Measurements from ENCODE around the gene TACC3.
A peak's percentile ranks its signal among the peaks of the same experiment; 100 is the strongest.

The TACC3 gene

DNA sequence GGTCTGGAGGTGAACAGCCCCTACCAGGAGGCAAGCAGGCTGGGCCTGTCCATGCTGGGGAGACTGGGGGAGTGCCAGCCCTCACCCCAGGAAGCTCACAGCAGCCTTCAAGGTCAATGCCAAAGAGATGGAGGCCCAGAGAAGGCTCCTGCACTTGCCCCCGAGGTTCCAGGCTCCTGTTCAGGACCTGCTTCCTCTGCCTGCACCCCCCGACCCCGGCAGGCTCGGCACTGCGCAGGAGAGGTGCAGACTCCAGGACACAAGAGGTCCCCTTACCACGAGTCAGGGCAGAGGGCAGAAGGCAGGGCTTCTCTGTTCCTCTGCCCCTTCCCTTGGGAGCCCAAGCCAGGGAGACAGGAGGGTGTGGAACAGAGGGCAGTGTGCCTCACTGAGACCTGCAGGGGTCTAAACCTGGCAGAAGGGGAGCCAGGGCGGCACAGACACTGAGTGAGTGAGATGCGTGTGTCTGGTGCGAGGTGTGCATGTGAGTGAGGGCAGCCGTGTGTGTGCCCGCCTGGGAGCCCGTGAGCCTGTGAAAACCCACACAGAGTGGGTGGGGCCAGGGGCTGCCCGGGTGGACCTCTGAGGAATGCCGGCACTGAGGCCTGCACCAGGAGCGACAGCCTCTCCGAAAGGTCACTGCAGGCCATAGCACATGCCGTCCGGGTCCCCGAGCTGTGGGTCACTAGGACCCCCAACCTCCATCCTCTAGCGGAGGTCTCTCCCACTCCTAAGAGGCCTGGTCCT is 41.1 kb downstream of the TACC3 start:
- DNase-seq = no peak

DNA sequence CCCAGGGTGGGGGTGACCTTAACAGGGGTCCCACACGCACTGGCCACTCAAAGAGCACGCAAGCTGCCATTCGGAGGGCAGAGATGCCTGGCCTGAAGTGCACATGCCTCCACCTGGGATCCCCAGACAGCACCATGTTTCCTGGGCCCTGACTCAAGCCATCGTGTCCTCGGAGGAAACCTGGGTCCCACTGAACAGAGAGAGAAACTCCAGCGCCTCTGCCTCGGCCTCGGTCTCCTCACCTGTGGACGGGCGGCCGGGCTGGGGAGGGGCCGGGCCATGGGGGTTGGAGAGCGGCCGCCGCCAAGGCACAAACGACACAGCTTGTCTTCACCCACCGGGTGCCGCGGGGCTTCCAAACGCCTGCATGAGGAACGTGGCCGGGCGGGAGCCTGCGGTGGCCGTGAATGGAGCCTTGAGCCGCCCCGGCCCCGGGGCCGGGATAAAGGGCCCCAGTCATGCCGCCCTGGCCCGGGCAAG is 41.8 kb downstream of the TACC3 start:
- DNase-seq = no peak

DNA sequence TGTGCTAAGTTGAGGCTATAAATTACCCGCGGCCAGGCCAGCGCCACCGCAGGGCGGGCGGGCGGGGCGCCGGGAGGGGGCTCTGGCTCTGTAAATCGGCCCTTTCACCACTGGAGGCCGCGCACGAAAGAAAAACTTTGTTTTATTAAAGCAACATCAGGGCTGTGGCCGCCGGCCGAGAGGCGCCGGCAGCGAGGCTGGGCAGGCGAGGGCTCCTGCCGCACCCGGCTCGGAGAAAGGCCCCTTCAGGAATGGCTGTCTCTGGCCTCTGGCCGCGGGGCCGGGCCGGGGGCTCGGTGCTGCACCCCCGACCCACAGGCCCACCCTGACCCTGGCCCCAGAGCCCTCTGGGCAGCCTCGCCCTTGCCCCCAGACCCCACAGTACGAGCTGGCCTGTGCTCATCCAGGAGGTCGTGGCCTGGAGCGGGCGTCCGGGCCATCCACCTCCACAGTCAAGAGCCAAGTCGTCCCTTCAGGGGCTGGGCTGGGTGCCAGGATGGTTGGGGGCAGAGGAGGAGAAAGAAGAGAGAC is 42.3 kb downstream of the TACC3 start:
- DNase-seq = no peak

DNA sequence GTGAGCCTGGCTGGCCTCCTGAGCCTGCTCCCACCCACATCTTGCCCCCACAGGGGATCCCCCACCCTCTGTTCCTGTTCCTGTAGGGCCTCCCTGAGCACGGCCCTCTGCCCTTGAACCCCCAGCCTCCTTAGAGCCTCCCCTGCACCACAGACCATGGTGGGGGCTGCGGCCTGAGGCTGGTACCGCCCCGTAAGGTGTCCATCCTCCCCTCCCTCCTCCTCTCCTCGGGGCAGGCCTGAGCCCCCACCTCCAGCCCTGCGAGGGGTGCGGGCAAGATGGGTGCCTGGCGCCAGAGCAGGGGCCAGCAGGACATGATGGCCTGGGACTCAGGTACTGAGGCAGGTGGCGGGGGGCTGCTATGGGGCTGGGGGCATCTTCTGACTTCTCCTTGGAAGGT is 43.3 kb downstream of the TACC3 start:
- DNase-seq = no peak

DNA sequence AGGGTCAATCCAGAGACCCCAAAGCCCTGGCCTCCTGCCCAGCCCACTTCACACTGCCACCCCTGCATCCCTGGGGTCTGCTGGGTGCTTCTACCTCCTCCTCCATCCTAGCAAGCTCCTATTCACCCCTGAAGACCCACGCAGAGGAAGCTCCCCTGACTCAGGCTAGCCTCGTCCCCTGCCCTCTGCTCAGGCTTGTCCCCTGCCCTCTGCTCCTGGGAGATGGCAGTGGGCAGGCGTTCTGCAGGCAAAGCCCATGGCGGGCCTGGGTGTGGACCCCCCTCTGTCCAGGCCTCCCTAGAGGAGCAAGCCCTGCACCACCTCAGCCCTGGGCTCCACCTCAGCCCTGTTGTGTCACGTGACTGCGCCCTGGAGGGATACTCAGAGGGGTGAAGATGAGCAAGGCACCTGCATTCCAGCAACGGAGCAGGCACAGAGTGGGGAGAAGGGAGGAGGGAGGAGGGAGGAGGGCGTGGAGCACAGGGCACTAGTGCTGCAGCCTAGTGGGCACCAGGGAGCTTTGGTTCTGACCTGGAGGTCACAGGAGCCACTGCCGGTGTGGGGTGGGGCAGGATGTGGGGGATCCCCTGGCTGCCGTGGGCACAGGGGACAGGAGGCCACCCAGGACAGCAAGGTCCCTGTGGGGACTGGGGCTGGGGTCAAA is 44.2 kb downstream of the TACC3 start:
- DNase-seq = no peak

DNA sequence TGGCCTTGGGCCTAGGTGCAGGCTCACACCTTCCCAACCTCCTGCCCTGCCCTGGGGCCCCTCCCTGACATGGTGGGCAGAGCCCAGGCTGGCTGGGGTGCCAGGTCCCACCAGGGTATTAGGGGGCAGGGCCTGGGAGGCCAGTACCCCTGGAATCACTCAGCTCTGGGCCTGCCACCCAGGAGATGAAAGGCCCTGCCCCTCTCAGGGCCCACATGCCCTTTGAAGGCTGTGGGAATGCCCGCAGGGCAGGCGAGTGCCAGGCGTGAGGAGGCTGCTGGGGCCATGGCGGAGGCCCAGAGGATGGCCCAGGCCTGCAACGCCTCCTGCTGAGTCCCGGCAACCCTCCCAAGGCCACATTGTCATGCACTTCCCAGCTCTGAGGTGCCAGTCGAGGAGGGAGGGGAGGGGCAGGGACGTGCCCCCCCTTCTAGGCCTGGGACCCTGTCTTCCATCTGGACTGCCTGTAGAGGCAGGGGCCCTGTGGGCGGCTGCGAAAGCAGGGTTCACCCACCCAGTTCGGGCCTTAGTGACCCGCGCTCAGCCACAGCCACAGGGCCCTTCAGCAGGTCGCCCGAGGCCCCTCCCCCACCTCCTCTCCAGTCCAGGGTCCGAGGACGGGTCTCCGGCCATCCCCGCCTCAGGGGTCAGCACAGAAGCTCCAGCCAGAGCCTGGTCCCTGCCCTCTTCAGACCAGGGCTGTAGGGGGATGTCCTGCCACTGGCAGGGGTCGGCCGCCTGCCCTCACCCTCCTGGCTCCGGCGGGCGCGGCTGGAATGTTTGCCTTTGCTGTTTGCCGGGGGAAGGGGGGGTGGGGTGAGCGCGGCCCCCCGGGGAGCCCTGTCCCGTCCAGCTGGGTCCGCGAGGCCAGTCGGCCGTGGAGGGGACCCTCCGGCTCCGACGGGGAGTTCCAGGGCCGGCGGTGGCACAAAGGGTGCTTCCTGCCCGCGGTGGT is 45.1 kb downstream of the TACC3 start:
- DNase-seq = no peak

DNA sequence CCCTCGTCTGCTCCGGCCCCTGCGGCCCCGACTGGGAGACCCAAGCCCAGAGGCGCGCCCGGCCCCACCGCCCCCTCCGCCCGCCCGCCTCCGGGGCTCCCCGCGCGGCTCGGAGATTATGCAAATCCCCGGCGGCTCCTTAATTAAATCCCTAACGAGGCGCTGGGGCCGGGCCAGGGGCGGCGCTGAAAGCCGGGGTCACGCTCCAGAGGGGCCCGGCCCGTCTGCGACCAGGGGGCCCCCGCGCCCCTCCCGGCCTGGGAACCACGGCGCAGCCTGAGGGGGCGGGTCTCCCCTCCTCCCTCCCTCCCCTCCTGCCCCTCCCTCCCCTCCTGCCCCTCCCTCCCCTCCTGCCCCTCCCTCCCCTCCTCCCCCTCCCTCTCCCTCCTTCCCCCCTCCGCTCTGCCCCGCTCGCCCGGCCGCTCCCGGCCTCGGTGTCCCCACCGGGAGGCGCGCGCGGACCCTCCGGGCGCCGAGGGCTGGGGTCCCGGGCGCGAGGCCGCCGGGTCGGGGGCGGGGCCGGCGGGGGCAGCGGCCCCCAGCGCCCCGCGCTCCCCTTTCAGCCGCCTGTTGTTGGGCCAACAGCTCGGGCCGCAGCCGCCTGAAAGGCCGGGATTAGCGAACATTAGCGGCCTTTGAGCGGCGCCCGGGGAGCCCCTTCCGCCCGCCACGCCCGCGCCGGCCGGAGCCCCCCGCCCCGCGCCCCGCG is 45.9 kb downstream of the TACC3 start:
- DNase-seq = no peak

DNA sequence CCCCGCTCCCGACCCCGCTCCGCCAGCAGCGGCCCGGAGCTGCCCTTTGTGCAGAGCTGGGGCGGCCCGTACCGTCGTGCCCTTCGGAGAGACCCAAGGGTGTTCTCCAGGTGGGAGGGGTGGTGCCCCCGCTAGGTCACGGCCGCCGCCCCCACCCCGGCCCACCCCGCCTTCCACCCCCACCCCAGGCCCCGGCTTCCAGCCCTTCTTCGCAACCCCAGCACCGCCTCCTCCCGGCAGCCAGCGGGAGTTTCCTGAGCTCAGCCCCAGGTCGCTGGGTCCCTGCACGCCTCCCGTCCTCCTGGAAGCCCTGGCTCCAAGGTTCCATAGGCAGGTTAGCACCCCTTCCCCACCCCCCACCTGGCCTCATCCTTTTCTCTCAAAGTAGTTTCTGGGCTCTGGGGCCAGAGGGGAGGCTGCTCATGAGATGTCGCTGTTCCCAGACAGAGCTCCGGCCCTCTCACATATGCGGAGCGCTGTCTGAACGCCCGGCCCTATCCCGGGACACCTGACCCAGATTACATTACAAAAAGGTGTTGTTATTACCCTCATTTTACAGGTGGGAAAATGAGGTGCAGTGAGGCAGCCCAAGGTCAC is 46.5 kb downstream of the TACC3 start:
- peak; percentile 10 for DNase-seq

DNA sequence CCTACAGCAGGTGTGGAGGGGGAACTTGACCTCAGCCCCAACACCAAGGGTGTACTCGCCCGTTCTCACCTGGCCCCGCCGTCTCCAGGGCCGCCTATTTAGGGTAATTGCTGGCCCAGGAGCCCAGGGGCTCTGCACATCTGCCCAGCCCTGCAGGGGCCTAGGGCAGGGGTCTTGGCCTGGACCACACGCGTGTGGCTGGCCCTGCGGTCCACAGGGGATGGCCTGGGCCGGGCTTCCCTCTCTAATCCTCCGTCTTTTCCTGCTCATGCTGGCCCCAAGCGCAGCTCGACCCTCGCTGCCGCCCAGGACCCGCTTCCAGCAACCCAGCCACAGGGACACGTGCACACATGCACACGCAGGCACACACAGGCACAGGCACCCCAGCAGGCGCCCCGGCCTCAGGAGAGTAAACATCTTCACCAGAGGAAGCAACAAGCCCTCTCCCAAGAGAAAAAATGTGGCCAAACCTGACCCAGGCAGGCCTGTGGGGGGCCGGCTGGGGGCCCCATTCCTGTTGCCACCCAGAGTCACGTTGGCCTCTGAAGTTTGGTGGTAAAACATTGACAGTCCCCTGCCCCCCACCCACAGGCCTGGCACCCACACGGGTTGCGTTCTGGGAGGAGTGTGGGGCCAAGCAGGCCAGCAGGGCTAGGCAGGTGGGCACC is 47.2 kb downstream of the TACC3 start:
- DNase-seq = no peak

DNA sequence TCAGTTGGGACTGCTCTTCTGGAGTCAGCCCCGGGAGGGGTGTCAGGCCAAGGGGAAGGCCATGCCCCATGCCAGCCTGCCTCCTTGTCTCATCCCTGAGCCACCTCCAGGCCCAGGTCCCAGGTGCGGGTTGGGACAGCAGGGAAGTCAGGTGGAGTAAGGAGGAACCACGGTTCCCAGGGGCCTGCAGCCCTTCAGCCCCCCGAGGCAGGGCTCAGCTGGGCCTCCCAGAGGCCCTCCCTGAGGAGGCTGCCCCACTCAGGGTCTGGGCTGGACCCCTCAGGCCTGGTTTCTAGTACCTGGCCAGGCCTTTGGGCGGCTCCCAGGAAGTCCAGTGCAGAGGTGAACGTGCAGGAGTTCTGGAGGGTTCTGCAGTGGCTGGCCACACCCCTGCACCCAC is 48.4 kb downstream of the TACC3 start:
- DNase-seq = no peak

DNA sequence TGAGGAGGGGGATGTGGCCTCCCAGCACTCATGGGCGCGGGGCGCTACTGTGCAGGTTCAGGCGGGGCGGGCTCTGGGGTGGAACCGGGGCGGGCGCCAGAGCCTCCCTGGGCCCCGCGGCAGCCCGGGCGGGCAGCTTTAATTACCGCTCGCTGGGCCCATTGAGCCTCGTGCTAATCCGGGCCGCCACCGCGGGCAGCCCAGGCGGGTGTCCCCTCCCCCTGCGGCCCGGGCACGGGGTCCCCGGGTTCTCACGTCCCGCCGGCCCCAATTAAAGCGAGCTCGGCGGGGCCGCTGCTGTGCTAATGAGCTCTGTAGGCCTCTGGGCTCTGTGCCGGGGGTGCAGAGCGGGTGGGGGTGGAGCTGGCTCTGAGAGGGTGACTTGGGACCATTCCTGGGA is 48.9 kb downstream of the TACC3 start:
- no peak for DNase-seq

DNA sequence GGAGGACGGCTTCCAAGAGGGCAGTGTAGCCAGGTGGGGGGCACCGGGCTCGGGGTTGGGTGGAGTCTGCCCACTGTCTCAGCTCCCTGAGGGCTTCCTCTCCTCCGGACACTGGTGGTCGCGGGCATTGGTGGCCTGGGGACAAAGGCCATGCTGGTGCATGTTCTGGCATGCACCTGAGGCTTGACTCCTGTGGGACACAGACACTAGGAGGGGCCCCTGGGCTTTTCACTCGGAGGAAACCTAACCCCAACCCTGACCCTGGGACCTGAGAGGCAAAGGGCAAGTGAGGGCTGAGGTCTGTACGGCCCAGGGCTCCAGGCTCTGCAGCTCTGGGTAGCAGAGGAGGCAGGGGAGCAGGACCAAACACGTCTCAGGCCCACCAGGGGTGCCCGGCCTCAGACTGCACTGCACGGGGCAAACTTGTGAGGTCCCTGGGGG is 49.5 kb downstream of the TACC3 start:
- DNase-seq = no peak

DNA sequence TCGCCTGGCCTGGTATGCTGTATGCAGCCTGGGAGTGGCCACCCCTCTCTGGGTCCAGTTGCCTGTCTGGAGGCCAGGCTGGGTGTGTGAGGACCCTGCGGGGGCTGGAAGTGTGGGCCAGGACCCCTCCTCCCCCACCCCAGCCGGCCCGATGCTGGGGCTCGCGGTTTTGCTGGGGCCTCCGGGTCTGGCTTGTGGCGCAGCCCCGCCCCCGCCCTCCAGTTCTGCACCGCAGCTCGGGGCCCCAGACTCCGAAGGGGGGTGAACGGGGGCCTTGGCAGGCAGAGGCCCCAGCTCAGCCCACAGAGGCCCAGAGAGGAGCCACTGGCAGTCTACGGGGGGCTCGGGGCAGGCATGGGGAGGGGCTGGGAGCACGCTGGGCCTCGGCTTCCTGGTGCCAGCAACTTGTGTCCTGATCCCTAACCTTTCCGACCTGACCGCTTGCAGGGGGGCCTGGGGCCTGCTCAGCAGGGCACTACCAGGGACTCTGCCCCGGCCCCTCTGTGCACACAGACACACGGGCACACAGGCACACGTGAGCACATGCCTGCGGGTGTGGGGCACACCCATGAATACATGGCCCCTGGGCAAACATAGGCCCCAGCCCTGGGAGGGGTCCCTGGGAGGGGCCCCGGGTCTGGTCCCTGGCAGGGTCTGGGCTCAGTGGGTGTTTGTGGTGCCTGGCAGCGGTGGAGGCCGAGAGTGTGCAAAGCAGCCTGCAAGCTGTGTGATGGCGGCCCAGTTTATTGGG is 50.4 kb downstream of the TACC3 start:
- no peak for DNase-seq

DNA sequence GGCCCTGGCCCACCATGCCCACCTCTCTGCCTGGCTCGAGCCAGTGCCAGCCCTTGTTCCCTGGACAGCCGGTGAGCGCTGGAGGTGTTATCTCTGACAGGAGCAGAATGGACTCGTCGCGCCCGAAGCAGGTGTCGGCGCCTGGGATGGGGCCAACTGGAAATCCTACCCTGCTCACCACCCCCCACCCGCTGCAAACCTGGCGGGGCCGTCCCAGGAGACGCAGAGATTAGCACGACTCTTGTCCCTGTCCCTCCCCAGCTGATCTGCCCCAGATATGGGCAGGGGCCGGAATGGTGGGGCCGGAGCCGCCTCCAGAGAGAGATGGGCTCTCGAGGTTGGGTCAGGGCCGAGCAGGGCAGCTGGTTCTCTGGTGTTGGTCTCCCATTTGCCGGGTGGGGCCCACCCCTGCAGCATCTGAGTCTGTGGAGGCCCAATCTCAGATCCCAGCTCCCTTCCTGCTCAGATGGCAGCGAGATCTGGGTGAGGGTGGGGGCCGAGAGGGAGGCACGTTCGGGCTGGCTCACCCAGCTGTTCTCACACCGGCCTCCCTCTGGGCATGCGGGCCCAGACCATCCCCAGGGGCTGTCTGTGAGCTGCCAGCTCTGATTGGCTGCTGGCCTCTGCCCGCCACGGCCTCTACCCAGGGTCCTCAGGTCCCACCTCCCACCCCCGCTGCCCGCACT is 51.7 kb downstream of the TACC3 start:
- peak; percentile 67 for DNase-seq

DNA sequence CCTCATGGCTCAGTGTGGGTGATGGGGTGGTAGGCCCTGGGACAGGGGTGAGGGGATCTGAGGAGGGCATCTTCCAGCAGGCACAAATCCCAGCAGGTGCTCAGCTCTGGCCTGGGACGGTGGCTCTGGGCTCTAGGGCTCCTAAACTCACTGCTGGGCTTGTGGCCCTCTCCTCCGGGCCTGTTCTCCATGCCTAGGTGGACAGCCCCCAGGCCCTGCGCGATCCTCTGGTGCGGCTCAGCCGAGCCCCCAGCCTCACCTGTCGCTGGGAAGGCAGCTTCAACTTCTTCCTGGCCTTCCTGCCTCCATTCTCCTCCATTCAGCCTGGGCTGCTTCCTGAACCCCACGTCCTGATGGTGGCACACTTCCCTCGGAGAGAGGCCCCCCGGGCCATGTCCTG is 52.4 kb downstream of the TACC3 start:
- no peak for DNase-seq

DNA sequence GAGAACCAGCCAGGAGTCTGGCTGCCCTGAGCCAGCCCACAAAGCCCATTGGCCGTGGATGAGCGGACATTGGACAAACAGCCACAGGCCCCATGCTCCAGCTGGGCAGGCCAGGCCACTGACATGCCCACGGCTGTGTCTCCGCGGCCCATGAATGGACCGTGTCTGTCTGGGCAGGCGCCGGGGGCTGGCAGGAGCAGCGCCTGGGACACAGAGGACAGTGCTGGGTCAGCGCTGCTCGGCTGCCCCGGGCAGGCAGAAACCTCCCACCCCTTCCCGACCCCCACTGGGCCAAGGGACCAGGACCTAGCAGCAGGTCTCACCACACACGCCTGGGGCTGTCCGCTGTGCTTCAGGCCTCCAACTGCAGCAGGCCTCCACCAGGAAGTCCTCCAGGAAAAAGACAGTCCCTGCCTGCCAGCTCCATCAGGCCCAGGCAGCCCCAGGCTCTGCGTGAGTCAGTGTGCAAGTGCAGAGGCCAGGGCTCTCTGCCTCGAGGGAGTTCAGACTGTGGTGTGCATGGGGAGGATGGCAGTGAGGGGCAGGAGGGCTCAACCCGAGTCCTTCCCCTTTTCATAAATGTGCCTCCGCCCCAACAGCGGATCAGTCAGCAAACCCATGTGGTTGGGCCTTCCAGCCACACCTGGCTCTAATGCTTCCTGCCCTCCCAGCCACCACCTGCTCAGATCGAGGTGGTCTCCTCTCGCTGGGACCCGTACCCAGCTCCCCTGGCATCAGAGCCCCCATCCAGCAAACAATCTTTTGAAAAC is 54.6 kb downstream of the TACC3 start:
- DNase-seq = no peak

DNA sequence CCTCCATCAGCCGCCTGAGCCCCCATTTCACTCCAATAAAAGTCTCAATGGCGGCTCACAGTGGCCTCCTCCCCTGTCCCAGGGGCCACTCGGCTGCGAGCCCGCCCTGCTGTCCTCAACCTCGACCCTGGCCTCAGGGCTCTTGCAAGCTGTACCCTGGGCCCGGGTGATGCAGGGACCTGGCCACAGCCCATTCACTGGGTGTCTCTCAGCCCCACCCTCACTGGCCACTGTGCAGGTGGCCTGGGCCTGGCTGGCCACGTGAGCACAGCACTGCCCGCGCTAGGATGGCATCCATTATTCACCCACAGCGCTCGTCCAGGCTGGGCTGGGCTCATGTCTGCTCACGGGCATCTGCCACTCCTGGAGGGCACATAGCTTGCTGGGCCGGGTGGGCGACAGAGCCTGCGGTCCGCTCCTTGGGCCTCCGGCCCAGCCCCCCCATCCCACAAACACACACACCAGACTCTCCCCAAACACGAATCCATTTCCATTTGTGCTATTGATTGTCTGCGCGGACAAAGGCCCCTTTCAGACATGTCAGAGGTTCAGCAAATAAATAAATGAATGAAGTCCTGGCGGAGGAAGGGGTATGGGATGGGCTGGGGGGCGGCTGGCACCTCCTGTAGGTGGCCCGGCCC is 55.3 kb downstream of the TACC3 start:
- no peak for DNase-seq

DNA sequence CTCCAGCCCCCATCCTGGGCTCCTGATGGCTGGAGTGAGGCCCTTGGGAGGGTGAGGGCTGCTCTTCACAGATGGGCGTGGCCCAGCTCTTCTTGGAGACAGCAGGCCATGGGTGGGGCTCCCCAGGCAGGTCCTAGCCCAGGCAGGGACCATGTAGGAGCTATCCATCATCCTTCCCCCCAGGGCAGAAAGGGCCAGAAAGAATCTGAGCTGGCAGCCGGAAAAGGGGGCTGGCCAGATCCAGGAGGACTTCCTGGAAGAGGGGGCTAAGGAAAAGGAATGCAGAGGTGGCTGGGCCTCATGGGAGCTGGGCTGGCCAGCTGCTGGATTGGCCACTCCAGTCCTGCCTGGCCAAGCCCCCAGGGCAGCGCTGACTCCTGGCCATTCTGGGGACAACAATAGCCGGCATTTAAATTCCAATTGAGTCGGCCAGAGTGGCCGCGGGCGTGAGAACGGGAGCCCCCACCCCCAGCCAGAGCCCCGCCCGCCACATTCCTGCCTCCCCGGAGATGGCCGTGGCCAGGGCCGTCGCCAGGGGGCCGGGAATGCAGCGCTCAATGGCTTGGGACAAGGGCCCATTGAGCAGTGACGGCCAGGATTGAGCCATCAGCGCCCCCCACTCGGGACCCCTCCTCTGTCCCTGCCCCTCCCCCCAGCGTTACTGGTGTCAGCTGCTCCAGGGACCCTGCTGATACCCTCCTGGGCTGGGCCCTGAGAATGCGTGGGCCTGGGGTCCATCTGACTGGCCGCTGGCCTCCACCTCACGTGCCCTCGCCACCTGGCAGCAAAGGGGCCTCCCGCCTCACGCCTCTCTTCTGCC is 56.7 kb downstream of the TACC3 start:
- no peak for DNase-seq
